ENCODE data around the gene NUBPL.

Gene NUBPL

GRCh38 chr14:31819281-31819680 is 258.1 kb downstream of the NUBPL start:
- no peaks in the 10 kb centered on the region for H3K27me3 Mint-ChIP-seq (ENCODE audit: low read depth, poor library complexity)
- no peaks in the 10 kb centered on the region for H3K4me1 Mint-ChIP-seq
- no peak overlapping the region for H3K27ac Mint-ChIP-seq
- no peak for TF ChIP-seq CTCF (IDR thresholded peaks at IDR 0.05)
- peaks cover 39% of the 10 kb centered on the region for H3K36me3 Mint-ChIP-seq (ENCODE audit: low read depth)
- DNase-seq: no peak
- H3K4me3 Mint-ChIP-seq: no peak overlapping the region
- H3K9me3 Mint-ChIP-seq: peaks cover 38% of the 10 kb centered on the region

DNA sequence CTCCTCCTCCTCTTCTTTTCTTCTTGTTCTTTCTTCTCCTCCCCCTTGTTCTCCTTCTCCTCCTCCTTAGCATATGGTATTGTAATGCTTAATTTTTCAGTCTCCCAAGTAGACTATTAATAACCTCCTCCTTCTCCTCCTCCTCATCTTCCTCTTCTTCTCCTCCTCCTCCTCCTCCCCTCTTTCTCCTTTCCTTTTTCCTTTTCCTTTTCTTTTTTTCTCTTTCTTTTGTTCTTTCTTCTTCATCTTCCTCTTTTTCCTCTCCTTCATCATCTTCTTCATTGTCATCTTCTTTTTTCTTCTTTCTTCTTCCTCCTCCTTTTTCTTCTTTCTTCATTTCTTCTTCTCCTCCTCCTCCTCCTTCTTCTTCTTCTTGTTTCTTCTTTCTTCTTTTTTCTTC is 264.3 kb downstream of the NUBPL start:
- DNase-seq: no peak
- Mint-ChIP-seq H3K4me1 (peaks cover 8% of the 10 kb centered on the region), H3K27me3 (ENCODE audit: low read depth, poor library complexity) (no peaks in the 10 kb centered on the region), H3K4me3 (no peak overlapping the region), H3K9me3 (no peaks in the 10 kb centered on the region), H3K36me3 (ENCODE audit: low read depth) (no peaks in the 10 kb centered on the region), H3K27ac (no peak overlapping the region)
- TF ChIP-seq CTCF (IDR thresholded peaks at IDR 0.05): no peak

GRCh38 chr14:31827325-31827724 is 266.1 kb downstream of the NUBPL start:
- no peak for DNase-seq
- Mint-ChIP-seq H3K9me3 (no peaks in the 10 kb centered on the region), H3K4me3 (no peak overlapping the region), H3K4me1 (peaks cover 8% of the 10 kb centered on the region), H3K27me3 (ENCODE audit: low read depth, poor library complexity) (no peaks in the 10 kb centered on the region), H3K27ac (no peak overlapping the region), H3K36me3 (ENCODE audit: low read depth) (no peaks in the 10 kb centered on the region)
- TF ChIP-seq CTCF (IDR thresholded peaks at IDR 0.05): no peak

DNA sequence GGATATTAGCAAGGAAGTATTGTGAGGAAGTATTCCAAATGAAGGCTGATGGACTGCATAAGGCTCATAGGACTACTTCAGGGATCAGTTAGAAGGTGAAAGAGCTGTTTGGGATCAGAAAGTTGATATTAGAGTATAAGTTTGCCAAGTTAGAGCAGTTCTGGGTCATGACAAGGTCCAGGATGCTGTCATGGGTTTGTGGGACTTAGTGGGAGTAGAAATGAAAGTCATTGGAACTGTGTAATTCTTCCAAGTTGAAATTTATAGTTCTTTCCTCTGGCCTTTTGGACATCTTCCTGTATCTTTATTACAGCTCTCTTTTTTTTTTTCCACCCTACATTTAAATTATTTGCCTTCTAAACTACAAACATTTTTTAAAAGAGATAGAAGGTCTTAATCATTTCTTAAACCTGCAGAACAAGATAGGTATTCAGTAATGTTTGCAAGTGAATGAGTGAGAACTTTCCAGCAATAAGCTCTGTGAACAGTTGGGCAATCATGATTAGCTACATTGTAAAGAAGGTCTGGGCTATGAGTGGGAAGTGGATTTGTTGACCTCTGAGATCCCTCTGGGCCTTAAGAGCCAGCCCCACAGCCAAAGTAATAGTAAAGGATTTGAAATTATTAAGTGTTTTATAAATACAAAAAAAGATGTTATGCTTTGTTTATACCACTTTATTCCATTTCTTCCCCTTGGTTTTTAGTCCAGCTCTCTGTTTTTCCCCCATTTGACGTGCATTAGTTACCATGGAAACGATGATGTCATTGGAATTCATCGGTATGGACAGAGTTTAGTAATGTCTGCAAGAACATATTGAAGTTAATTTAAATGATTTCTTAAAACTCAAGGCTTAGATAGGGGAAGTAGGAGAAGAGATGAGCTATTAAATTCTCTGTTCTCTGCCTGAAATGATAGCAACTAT is 268.0 kb downstream of the NUBPL start:
- H3K36me3 Mint-ChIP-seq (ENCODE audit: low read depth): no peaks in the 10 kb centered on the region
- no peaks in the 10 kb centered on the region for H3K27me3 Mint-ChIP-seq (ENCODE audit: low read depth, poor library complexity)
- H3K4me1 Mint-ChIP-seq: peaks cover 8% of the 10 kb centered on the region
- H3K27ac Mint-ChIP-seq: peak overlapping the region; percentile 85
- no peak overlapping the region for H3K4me3 Mint-ChIP-seq
- no peaks in the 10 kb centered on the region for H3K9me3 Mint-ChIP-seq
- DNase-seq: no peak
- no peak for TF ChIP-seq CTCF (IDR thresholded peaks at IDR 0.05)

GRCh38 chr14:31834616-31835015 is 273.4 kb downstream of the NUBPL start:
- no peak overlapping the region for H3K27ac Mint-ChIP-seq
- TF ChIP-seq CTCF (IDR thresholded peaks at IDR 0.05): no peak
- H3K9me3 Mint-ChIP-seq: no peaks in the 10 kb centered on the region
- H3K4me1 Mint-ChIP-seq: no peaks in the 10 kb centered on the region
- no peaks in the 10 kb centered on the region for H3K27me3 Mint-ChIP-seq (ENCODE audit: low read depth, poor library complexity)
- peaks cover 8% of the 10 kb centered on the region for H3K36me3 Mint-ChIP-seq (ENCODE audit: low read depth)
- H3K4me3 Mint-ChIP-seq: no peak overlapping the region
- DNase-seq: no peak

DNA sequence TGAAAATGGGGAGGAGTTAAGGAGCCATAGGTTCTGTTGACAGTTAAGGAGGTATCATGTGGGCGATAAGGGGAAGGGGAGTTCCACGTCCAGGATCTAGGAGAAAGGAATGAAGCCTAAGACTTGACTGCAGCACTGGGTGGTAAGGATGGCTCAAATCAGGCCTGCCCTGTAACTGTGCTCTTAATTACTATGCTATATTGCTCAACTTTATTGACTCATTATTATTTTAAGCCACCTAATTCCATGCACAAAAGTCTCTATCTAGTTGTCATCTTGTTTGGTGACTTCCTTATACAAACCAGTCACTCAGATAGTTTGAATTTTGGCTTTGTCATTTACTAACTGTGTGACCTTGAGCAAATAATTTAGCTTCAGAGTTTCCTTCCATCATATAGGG is 273.8 kb downstream of the NUBPL start:
- H3K27ac Mint-ChIP-seq: no peak overlapping the region
- no peak overlapping the region for H3K4me3 Mint-ChIP-seq
- no peaks in the 10 kb centered on the region for H3K4me1 Mint-ChIP-seq
- H3K27me3 Mint-ChIP-seq (ENCODE audit: low read depth, poor library complexity): no peaks in the 10 kb centered on the region
- TF ChIP-seq CTCF (IDR thresholded peaks at IDR 0.05): no peak
- H3K36me3 Mint-ChIP-seq (ENCODE audit: low read depth): peaks cover 13% of the 10 kb centered on the region
- no peaks in the 10 kb centered on the region for H3K9me3 Mint-ChIP-seq
- DNase-seq: no peak
